ENCODE measurements around the gene RAP1GAP2.

RAP1GAP2 gene

GRCh38 chr17:3002538-3003295, 206.5 kb downstream of the RAP1GAP2 start:
- Histone ChIP-seq H3K4me1 (peaks cover 62% of the 10 kb centered on the region), H4K20me1 (peaks cover 62% of the 10 kb centered on the region), H3K4me3 (peak overlapping the region; percentile 58), H3K27ac (peak overlapping the region; percentile 90), H3K36me3 (peaks cover 55% of the 10 kb centered on the region), H3K9ac (peak overlapping the region; percentile 77), H3K27me3 (no peaks in the 10 kb centered on the region), H3K4me2 (peak overlapping the region; percentile 98), H3K9me3 (no peaks in the 10 kb centered on the region)
- no peak for TF ChIP-seq Cebpa-rat (IDR thresholded peaks at IDR 0.05)

GRCh38 chr17:3003296-3004149, 207.3 kb downstream of the RAP1GAP2 start:
- peak overlapping the region; percentile 77 for H3K9ac ChIP-seq
- peaks cover 64% of the 10 kb centered on the region for H4K20me1 ChIP-seq
- H3K36me3 ChIP-seq, result peaks cover 55% of the 10 kb centered on the region
- peak overlapping the region; percentile 98 for H3K4me2 ChIP-seq
- no peaks in the 10 kb centered on the region for H3K27me3 ChIP-seq
- peak overlapping the region; percentile 58 for H3K4me3 ChIP-seq
- peaks cover 69% of the 10 kb centered on the region for H3K4me1 ChIP-seq
- TF ChIP-seq Cebpa-rat (IDR thresholded peaks at IDR 0.05), result no peak
- H3K27ac ChIP-seq, result peak overlapping the region; percentile 90
- no peaks in the 10 kb centered on the region for H3K9me3 ChIP-seq

- H3K27me3 ChIP-seq, result no peaks in the 10 kb centered on the region
- peak overlapping the region; percentile 77 for H3K9ac ChIP-seq
- peak overlapping the region; percentile 98 for H3K4me2 ChIP-seq
- peak overlapping the region; percentile 90 for H3K27ac ChIP-seq
- no peaks in the 10 kb centered on the region for H3K9me3 ChIP-seq
- peaks cover 77% of the 10 kb centered on the region for H3K4me1 ChIP-seq
- peaks cover 55% of the 10 kb centered on the region for H3K36me3 ChIP-seq
- TF ChIP-seq Cebpa-rat (IDR thresholded peaks at IDR 0.05), result no peak
- H4K20me1 ChIP-seq, result peaks cover 58% of the 10 kb centered on the region
- H3K4me3 ChIP-seq, result peak overlapping the region; percentile 58
Measured at GRCh38 chr17:3004150-3004801, 208.0 kb downstream of the RAP1GAP2 start.

GRCh38 chr17:3004925-3005324, 208.7 kb downstream of the RAP1GAP2 start:
- Histone ChIP-seq H3K4me1 (peaks cover 78% of the 10 kb centered on the region), H3K36me3 (peaks cover 55% of the 10 kb centered on the region), H3K27me3 (no peaks in the 10 kb centered on the region), H3K9ac (peak overlapping the region; percentile 77; the same call in 1 of the 2 replicates), H3K4me2 (peak overlapping the region; percentile 98), H3K9me3 (no peaks in the 10 kb centered on the region), H3K27ac (peak overlapping the region; percentile 90), H3K4me3 (peak overlapping the region; percentile 58), H4K20me1 (peaks cover 56% of the 10 kb centered on the region)
- no peak for TF ChIP-seq Cebpa-rat (IDR thresholded peaks at IDR 0.05)

GRCh38 chr17:3005696-3006095, 209.5 kb downstream of the RAP1GAP2 start:
- H3K36me3 ChIP-seq, result peaks cover 59% of the 10 kb centered on the region

GRCh38 chr17:3006801-3007200, 210.6 kb downstream of the RAP1GAP2 start:
- Histone ChIP-seq H3K4me2 (no peak overlapping the region), H4K20me1 (peaks cover 52% of the 10 kb centered on the region), H3K27me3 (no peaks in the 10 kb centered on the region), H3K9ac (no peak overlapping the region), H3K9me3 (no peaks in the 10 kb centered on the region), H3K27ac (no peak overlapping the region), H3K36me3 (peaks cover 70% of the 10 kb centered on the region), H3K4me1 (peaks cover 67% of the 10 kb centered on the region), H3K4me3 (no peak overlapping the region)
- TF ChIP-seq Cebpa-rat (IDR thresholded peaks at IDR 0.05), result no peak

More at GRCh38 chr17:3005696-3006095, 209.5 kb downstream of the RAP1GAP2 start:
- no peak overlapping the region for H3K4me3 ChIP-seq
- TF ChIP-seq Cebpa-rat (IDR thresholded peaks at IDR 0.05), result no peak
- no peaks in the 10 kb centered on the region for H3K9me3 ChIP-seq
- H3K27me3 ChIP-seq, result no peaks in the 10 kb centered on the region
- H3K27ac ChIP-seq, result peak overlapping the region; percentile 90
- H3K9ac ChIP-seq, result no peak overlapping the region; the same call in 1 of the 2 replicates
- peaks cover 58% of the 10 kb centered on the region for H4K20me1 ChIP-seq
- peaks cover 73% of the 10 kb centered on the region for H3K4me1 ChIP-seq
- peak overlapping the region; percentile 98 for H3K4me2 ChIP-seq

- H3K4me1 ChIP-seq, result peaks cover 58% of the 10 kb centered on the region
- no peaks in the 10 kb centered on the region for H3K9me3 ChIP-seq
- H3K9ac ChIP-seq, result no peak overlapping the region
- H3K4me3 ChIP-seq, result no peak overlapping the region
- H3K36me3 ChIP-seq, result peaks cover 79% of the 10 kb centered on the region
- H3K27ac ChIP-seq, result peak overlapping the region; percentile 41
- no peaks in the 10 kb centered on the region for H3K27me3 ChIP-seq
- H3K4me2 ChIP-seq, result no peak overlapping the region
- H4K20me1 ChIP-seq, result peaks cover 43% of the 10 kb centered on the region
- no peak for TF ChIP-seq Cebpa-rat (IDR thresholded peaks at IDR 0.05)
Measured at GRCh38 chr17:3007651-3008121, 211.4 kb downstream of the RAP1GAP2 start.

- Histone ChIP-seq H3K9me3 (no peaks in the 10 kb centered on the region), H3K4me1 (peaks cover 49% of the 10 kb centered on the region), H3K9ac (no peak overlapping the region), H4K20me1 (peaks cover 34% of the 10 kb centered on the region), H3K4me3 (no peak overlapping the region), H3K4me2 (no peak overlapping the region), H3K27ac (peak overlapping the region; percentile 41; the same call in 1 of the 2 replicates), H3K36me3 (peaks cover 88% of the 10 kb centered on the region), H3K27me3 (no peaks in the 10 kb centered on the region)
- no peak for TF ChIP-seq Cebpa-rat (IDR thresholded peaks at IDR 0.05)
Measured at GRCh38 chr17:3008336-3009288, 212.4 kb downstream of the RAP1GAP2 start.
